ENCODE results near the gene PPP4R4.

DNA sequence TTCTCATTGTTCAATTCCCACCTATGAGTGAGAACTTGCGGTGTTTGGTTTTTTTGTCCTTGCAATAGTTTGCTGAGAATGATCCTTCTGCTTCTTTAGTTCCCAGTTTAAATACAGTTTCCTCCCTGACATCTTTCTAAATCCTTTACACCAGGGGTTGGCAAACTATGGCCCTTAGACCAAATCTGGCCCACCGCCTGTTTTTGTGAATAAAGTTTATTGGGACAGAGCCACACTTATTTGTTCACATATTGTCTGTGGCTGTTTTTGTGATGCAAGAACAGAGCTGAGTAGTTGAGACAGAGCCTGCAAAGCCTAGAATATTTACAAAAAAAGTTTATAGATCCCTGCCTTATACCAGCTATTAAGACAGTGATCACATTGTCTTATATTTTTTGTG is 65.3 kb downstream of the PPP4R4 start:
- no peak for TF ChIP-seq POLR2A (IDR thresholded peaks at IDR 0.05)
- TF ChIP-seq, protein P1, sequence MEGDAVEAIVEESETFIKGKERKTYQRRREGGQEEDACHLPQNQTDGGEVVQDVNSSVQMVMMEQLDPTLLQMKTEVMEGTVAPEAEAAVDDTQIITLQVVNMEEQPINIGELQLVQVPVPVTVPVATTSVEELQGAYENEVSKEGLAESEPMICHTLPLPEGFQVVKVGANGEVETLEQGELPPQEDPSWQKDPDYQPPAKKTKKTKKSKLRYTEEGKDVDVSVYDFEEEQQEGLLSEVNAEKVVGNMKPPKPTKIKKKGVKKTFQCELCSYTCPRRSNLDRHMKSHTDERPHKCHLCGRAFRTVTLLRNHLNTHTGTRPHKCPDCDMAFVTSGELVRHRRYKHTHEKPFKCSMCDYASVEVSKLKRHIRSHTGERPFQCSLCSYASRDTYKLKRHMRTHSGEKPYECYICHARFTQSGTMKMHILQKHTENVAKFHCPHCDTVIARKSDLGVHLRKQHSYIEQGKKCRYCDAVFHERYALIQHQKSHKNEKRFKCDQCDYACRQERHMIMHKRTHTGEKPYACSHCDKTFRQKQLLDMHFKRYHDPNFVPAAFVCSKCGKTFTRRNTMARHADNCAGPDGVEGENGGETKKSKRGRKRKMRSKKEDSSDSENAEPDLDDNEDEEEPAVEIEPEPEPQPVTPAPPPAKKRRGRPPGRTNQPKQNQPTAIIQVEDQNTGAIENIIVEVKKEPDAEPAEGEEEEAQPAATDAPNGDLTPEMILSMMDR (IDR thresholded peaks at IDR 0.05), result no peak

All from lower leg skin (tissue), 3 donors.